WTC11 (cell line): ENCODE measurements around the gene CDK7. TPM values are rescaled to one million over a fixed set of nuclear protein-coding genes. Genes with fewer than 3 reads are reported as not detected.
A peak's percentile ranks its signal among the peaks of the same experiment; 100 is the strongest.

Experiments
- ATAC-seq: fragments of 200-7000 bp; cut with Tn5 transposase; 2 replicates; pipeline ENCODE4 v1.10.0; 2021; ENCODE audit warnings: mild to moderate bottlenecking, moderate library complexity
- Bru-seq: library from RNA; stranded (reverse); fragments of 400-500 nt; gene quantifications from one replicate; lab custom pipeline; 2021; lab: Mats Ljungman, UMichigan
- CTCF ChIA-PET: fragments of 300-600 bp; sonication (Branson Sonifier 250); formaldehyde crosslinking; loops from one replicate; lab custom pipeline; 2021; ENCODE audit warnings: antibody characterized with exemption; lab: Charles Lee
- POLR2A ChIA-PET: fragments of 350-600 bp; sonication (Branson Sonifier 250); formaldehyde crosslinking; loops from one replicate; lab custom pipeline; 2021; ENCODE audit warnings: antibody characterized with exemption; lab: Charles Lee
- DNase-seq: peaks from one replicate; pipeline ENCODE4 v3.0.0; 2021; ENCODE audit warnings: low spot score
- H3K27ac Mint-ChIP-seq: 2 replicates; pipeline ENCODE4 v1.8.0; 2021; ENCODE audit warnings: mixed read lengths
- H3K27me3 Mint-ChIP-seq: 2 replicates; pipeline ENCODE4 v1.8.0; 2021; ENCODE audit warnings: low read depth, mild to moderate bottlenecking, moderate library complexity, mixed read lengths
- H3K36me3 Mint-ChIP-seq: 2 replicates; pipeline ENCODE4 v1.8.0; 2021; ENCODE audit warnings: mixed read lengths
- H3K4me1 Mint-ChIP-seq: 2 replicates; pipeline ENCODE4 v1.8.0; 2022; ENCODE audit warnings: mixed read lengths
- H3K4me3 Mint-ChIP-seq: 2 replicates; pipeline ENCODE4 v1.8.0; 2021; ENCODE audit warnings: mild to moderate bottlenecking, moderate library complexity, mixed read lengths
- H3K9me3 Mint-ChIP-seq: 2 replicates; pipeline ENCODE4 v1.8.0; 2021; ENCODE audit warnings: mixed read lengths
- E2F5 ChIP-seq: sonication (generic); formaldehyde crosslinking; IDR thresholded peaks from 2 replicates; pipeline ENCODE4 v1.8.1; 2022; ENCODE audit warnings: mild to moderate bottlenecking, moderate library complexity, missing genetic modification reagents
- FOXK1 ChIP-seq: sonication (generic); formaldehyde crosslinking; IDR thresholded peaks from 2 replicates; pipeline ENCODE4 v1.8.0; 2022; ENCODE audit warnings: mild to moderate bottlenecking, moderate library complexity, missing genetic modification reagents
- JUN ChIP-seq: sonication (generic); formaldehyde crosslinking; IDR thresholded peaks from 2 replicates; pipeline ENCODE4 v1.8.0; 2023; ENCODE audit warnings: mild to moderate bottlenecking, missing genetic modification reagents
- MAX ChIP-seq: sonication (generic); formaldehyde crosslinking; IDR thresholded peaks from 2 replicates; pipeline ENCODE4 v1.8.0; 2022; ENCODE audit warnings: mild to moderate bottlenecking, missing genetic modification reagents
- MYBL2 ChIP-seq: sonication (generic); formaldehyde crosslinking; IDR thresholded peaks from 2 replicates; pipeline ENCODE4 v1.8.1; 2023; ENCODE audit warnings: mild to moderate bottlenecking, moderate library complexity, missing genetic modification reagents
- SMAD3 ChIP-seq: sonication (generic); formaldehyde crosslinking; IDR thresholded peaks from 2 replicates; pipeline ENCODE4 v1.8.0; 2022; ENCODE audit warnings: missing genetic modification reagents, mild to moderate bottlenecking, borderline replicate concordance
- SP1 ChIP-seq: sonication (generic); formaldehyde crosslinking; conservative IDR thresholded peaks from 2 replicates; pipeline ENCODE4 v1.8.1; 2022; ENCODE audit warnings: missing genetic modification reagents
- STAT6 ChIP-seq: sonication (generic); formaldehyde crosslinking; conservative IDR thresholded peaks from 2 replicates; pipeline ENCODE4 v1.8.1; 2023; ENCODE audit warnings: mild to moderate bottlenecking, low read depth, missing genetic modification reagents, moderate library complexity
- TEAD1 ChIP-seq: sonication (generic); formaldehyde crosslinking; IDR thresholded peaks from 2 replicates; pipeline ENCODE4 v1.8.0; 2022; ENCODE audit warnings: mild to moderate bottlenecking, missing genetic modification reagents
- USF2 ChIP-seq: sonication (generic); formaldehyde crosslinking; IDR thresholded peaks from 2 replicates; pipeline ENCODE4 v1.8.1; 2023; ENCODE audit warnings: mild to moderate bottlenecking, missing genetic modification reagents, moderate library complexity
- ZBTB43 ChIP-seq: sonication (generic); formaldehyde crosslinking; IDR thresholded peaks from 2 replicates; pipeline ENCODE4 v1.8.1; 2023; ENCODE audit warnings: mild to moderate bottlenecking, missing genetic modification reagents
- ZNF232 ChIP-seq: sonication (generic); formaldehyde crosslinking; IDR thresholded peaks from 2 replicates; pipeline ENCODE4 v1.8.0; 2022; ENCODE audit warnings: mild to moderate bottlenecking, missing genetic modification reagents
- long read RNA-seq, 3 experiments: library from RNA in 1 of 3; library from capped mRNA in 1 of 3; library from polyadenylated mRNA in 1 of 3; unstranded in 2 of 3; stranded (forward) in 1 of 3; transcript quantifications; one replicate each; pipeline ENCODE4 v2.0.0, GENCODE V29; 2021
- total RNA-seq: library from RNA; stranded (reverse); gene quantifications from 3 replicates; pipeline ENCODE4 v1.2.3, GENCODE V29; 2021
- TF ChIP-seq, protein P1 (sequence below): sonication (generic); formaldehyde crosslinking; IDR thresholded peaks from 2 replicates; pipeline ENCODE4 v1.8.0; 2023; ENCODE audit warnings: missing genetic modification reagents, mild to moderate bottlenecking, borderline replicate concordance
- TF ChIP-seq, protein P2 (sequence below): sonication (generic); formaldehyde crosslinking; IDR thresholded peaks from 2 replicates; pipeline ENCODE4 v1.8.1; 2022; ENCODE audit warnings: low read depth, mild to moderate bottlenecking, moderate library complexity, missing genetic modification reagents, borderline replicate concordance
- TF ChIP-seq, protein P3 (sequence below): sonication (generic); formaldehyde crosslinking; IDR thresholded peaks from 2 replicates; pipeline ENCODE4 v1.8.0; 2022; ENCODE audit warnings: missing genetic modification reagents
- TF ChIP-seq, protein P4 (sequence below): sonication (generic); formaldehyde crosslinking; IDR thresholded peaks from 2 replicates; pipeline ENCODE4 v1.8.0; 2022; ENCODE audit warnings: mild to moderate bottlenecking, missing genetic modification reagents

CDK7 gene
- total RNA-seq (50.4 to 62.7 TPM (median 51.7 TPM) in 3 replicates), Bru-seq, nascent RNA (percentile 83 among the genes with signal in this experiment)
- long read RNA-seq, experiment 1, transcript CDK7-201 (12 exons, 1,439 nt), result major isoform, 109 of 134 reads
- long read RNA-seq, experiment 1, partial matches to known transcripts, result 2 of 134 reads
- long read RNA-seq, experiment 1, other reads (novel, unspliced or antisense), result 23 of 134 reads
- long read RNA-seq, experiment 2, transcript CDK7-201 (12 exons, 1,439 nt), result major isoform, 53 of 93 reads
- long read RNA-seq, experiment 2, partial matches to known transcripts, result 16 of 93 reads
- long read RNA-seq, experiment 2, other reads (novel, unspliced or antisense), result 23 of 93 reads
- long read RNA-seq, experiment 3, transcript CDK7-201 (12 exons, 1,439 nt), result major isoform, 365 of 417 reads
- long read RNA-seq, experiment 3, partial matches to known transcripts, result 6 of 417 reads
- long read RNA-seq, experiment 3, other reads (novel, unspliced or antisense), result 45 of 417 reads

- DNase-seq, result peak; percentile 91
- ChIA-PET CTCF (interaction anchor here (0.5 to 1.5 kb wide), 8 partner anchors 10 to 204 kb away, joined by 3 to 8 read pairs (median 4); partner anchors contain the start of gene SLC30A5), POLR2A (interaction anchor here (0.5 to 1.3 kb wide), 5 partner anchors 9 to 68 kb away, joined by 3 to 5 read pairs (median 3); partner anchors contain the start of gene CCNB1)
- peaks cover 17% of the 10 kb centered on the region for H3K4me1 Mint-ChIP-seq
- H3K9me3 Mint-ChIP-seq, result no peaks in the 10 kb centered on the region
- peaks cover 28% of the 10 kb centered on the region for H3K36me3 Mint-ChIP-seq
- peak within 1 kb of the TSS; percentile 97 for H3K4me3 Mint-ChIP-seq
- peak within 1 kb of the TSS; percentile 87 for H3K27ac Mint-ChIP-seq
- ATAC-seq, result peak; percentile 99
- no peaks in the 10 kb centered on the region for H3K27me3 Mint-ChIP-seq
- TF ChIP-seq USF2 (CRISPR knock-in tag), result peak; percentile 100
- TF ChIP-seq STAT6 (CRISPR knock-in tag), result no peak
- 0 out of 2 replicates have a peak, but pooled peaks have one; percentile 45 for TF ChIP-seq E2F5 (CRISPR knock-in tag)
- TF ChIP-seq MAX (CRISPR knock-in tag), result peak; percentile 62; the same call in 1 of the 2 replicates
- TF ChIP-seq ZNF232 (CRISPR knock-in tag), result peak; percentile 73; the same call in 1 of the 2 replicates
- no peak for TF ChIP-seq MYBL2
- TF ChIP-seq ZBTB43 (CRISPR knock-in tag), result no peak
- TF ChIP-seq, protein P1, sequence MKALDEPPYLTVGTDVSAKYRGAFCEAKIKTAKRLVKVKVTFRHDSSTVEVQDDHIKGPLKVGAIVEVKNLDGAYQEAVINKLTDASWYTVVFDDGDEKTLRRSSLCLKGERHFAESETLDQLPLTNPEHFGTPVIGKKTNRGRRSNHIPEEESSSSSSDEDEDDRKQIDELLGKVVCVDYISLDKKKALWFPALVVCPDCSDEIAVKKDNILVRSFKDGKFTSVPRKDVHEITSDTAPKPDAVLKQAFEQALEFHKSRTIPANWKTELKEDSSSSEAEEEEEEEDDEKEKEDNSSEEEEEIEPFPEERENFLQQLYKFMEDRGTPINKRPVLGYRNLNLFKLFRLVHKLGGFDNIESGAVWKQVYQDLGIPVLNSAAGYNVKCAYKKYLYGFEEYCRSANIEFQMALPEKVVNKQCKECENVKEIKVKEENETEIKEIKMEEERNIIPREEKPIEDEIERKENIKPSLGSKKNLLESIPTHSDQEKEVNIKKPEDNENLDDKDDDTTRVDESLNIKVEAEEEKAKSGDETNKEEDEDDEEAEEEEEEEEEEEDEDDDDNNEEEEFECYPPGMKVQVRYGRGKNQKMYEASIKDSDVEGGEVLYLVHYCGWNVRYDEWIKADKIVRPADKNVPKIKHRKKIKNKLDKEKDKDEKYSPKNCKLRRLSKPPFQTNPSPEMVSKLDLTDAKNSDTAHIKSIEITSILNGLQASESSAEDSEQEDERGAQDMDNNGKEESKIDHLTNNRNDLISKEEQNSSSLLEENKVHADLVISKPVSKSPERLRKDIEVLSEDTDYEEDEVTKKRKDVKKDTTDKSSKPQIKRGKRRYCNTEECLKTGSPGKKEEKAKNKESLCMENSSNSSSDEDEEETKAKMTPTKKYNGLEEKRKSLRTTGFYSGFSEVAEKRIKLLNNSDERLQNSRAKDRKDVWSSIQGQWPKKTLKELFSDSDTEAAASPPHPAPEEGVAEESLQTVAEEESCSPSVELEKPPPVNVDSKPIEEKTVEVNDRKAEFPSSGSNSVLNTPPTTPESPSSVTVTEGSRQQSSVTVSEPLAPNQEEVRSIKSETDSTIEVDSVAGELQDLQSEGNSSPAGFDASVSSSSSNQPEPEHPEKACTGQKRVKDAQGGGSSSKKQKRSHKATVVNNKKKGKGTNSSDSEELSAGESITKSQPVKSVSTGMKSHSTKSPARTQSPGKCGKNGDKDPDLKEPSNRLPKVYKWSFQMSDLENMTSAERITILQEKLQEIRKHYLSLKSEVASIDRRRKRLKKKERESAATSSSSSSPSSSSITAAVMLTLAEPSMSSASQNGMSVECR (CRISPR knock-in tag), result peak; percentile 61; the same call in 1 of the 2 replicates
- peak; percentile 95 for TF ChIP-seq FOXK1 (CRISPR knock-in tag)
- TF ChIP-seq, protein P2, sequence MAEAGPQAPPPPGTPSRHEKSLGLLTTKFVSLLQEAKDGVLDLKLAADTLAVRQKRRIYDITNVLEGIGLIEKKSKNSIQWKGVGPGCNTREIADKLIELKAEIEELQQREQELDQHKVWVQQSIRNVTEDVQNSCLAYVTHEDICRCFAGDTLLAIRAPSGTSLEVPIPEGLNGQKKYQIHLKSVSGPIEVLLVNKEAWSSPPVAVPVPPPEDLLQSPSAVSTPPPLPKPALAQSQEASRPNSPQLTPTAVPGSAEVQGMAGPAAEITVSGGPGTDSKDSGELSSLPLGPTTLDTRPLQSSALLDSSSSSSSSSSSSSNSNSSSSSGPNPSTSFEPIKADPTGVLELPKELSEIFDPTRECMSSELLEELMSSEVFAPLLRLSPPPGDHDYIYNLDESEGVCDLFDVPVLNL, result no peak
- TF ChIP-seq, protein P3, sequence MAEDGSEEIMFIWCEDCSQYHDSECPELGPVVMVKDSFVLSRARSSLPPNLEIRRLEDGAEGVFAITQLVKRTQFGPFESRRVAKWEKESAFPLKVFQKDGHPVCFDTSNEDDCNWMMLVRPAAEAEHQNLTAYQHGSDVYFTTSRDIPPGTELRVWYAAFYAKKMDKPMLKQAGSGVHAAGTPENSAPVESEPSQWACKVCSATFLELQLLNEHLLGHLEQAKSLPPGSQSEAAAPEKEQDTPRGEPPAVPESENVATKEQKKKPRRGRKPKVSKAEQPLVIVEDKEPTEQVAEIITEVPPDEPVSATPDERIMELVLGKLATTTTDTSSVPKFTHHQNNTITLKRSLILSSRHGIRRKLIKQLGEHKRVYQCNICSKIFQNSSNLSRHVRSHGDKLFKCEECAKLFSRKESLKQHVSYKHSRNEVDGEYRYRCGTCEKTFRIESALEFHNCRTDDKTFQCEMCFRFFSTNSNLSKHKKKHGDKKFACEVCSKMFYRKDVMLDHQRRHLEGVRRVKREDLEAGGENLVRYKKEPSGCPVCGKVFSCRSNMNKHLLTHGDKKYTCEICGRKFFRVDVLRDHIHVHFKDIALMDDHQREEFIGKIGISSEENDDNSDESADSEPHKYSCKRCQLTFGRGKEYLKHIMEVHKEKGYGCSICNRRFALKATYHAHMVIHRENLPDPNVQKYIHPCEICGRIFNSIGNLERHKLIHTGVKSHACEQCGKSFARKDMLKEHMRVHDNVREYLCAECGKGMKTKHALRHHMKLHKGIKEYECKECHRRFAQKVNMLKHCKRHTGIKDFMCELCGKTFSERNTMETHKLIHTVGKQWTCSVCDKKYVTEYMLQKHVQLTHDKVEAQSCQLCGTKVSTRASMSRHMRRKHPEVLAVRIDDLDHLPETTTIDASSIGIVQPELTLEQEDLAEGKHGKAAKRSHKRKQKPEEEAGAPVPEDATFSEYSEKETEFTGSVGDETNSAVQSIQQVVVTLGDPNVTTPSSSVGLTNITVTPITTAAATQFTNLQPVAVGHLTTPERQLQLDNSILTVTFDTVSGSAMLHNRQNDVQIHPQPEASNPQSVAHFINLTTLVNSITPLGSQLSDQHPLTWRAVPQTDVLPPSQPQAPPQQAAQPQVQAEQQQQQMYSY (CRISPR knock-in tag), result 0 out of 2 replicates have a peak, but pooled peaks have one; percentile 52
- TF ChIP-seq JUN (CRISPR knock-in tag), result no peak
- 0 out of 2 replicates have a peak, but pooled peaks have one; percentile 15 for TF ChIP-seq SMAD3 (CRISPR knock-in tag)
- peak; percentile 47; the same call in 1 of the 2 replicates for TF ChIP-seq TEAD1 (CRISPR knock-in tag)
- peak; percentile 84 for TF ChIP-seq SP1
- TF ChIP-seq, protein P4, sequence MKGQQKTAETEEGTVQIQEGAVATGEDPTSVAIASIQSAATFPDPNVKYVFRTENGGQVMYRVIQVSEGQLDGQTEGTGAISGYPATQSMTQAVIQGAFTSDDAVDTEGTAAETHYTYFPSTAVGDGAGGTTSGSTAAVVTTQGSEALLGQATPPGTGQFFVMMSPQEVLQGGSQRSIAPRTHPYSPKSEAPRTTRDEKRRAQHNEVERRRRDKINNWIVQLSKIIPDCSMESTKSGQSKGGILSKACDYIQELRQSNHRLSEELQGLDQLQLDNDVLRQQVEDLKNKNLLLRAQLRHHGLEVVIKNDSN (CRISPR knock-in tag), result peak; percentile 99
Observed at GRCh38 chr5:69234457-69235268, at the start of gene CDK7. CDK7 (plus strand) TSS chr5:69234886; CDS start chr5:69234976, 90 bp downstream.
